H1 (cell line): Measurements from ENCODE around the gene CABLES2. TPM values are rescaled to one million over a fixed set of nuclear protein-coding genes. Genes with fewer than 3 reads are reported as not detected.

Experiments used
- CTCF ChIA-PET: fragments of 300-600 bp; sonication (Branson Sonifier 250); formaldehyde crosslinking; loops from one replicate; lab custom pipeline; 2021; ENCODE audit not compliant: partially characterized antibody; lab: Charles Lee
- POLR2A ChIA-PET: fragments of 300-600 bp; sonication (Branson Sonifier 250); formaldehyde crosslinking; loops from one replicate; lab custom pipeline; 2021; ENCODE audit warnings: inconsistent platforms; ENCODE audit not compliant: partially characterized antibody; lab: Charles Lee
- DNase-seq, 2 experiments: peaks; one replicate each; pipeline versions ENCODE4 v3.0.0 to v3.0.0-alpha.2; 2010 to 2022; ENCODE audit warnings: low spot score in 2 of 2, low read depth in 1 of 2, mixed read lengths in 1 of 2
- FAIRE-seq: peaks from 2 replicates; lab custom pipeline; 2011; peaks lifted over from hg19 to GRCh38; lab: Jason Lieb, UNC
- H2AFZ ChIP-seq: 2 replicates; pipeline ENCODE4 v1.8.1; 2012; ENCODE audit warnings: low read length, inconsistent platforms
- H2AK5ac ChIP-seq: 2 replicates; pipeline ENCODE4 v1.6.1; 2013; ENCODE audit warnings: low read depth, low read length
- H2BK120ac ChIP-seq: replicated peaks from 2 replicates; pipeline ENCODE3; 2013; ENCODE audit warnings: low read depth, low read length, inconsistent platforms
- H2BK12ac ChIP-seq: 2 replicates; pipeline ENCODE4 v1.6.1; 2013; ENCODE audit warnings: low read depth, low read length
- H2BK15ac ChIP-seq: 2 replicates; pipeline ENCODE4 v1.6.1; 2013; ENCODE audit warnings: low read length
- H2BK20ac ChIP-seq: 2 replicates; pipeline ENCODE4 v1.6.1; 2013; ENCODE audit warnings: low read length
- H2BK5ac ChIP-seq: 2 replicates; pipeline ENCODE4 v1.6.1; 2013; ENCODE audit warnings: low read depth, low read length
- H3K14ac ChIP-seq: 2 replicates; pipeline ENCODE4 v1.6.1; 2013; ENCODE audit warnings: inconsistent platforms; ENCODE audit not compliant: insufficient read length
- H3K18ac ChIP-seq: 2 replicates; pipeline ENCODE4 v1.6.1; 2013; ENCODE audit warnings: low read length; ENCODE audit errors: extremely low read depth
- H3K23ac ChIP-seq: 2 replicates; pipeline ENCODE4 v1.6.1; 2013; ENCODE audit warnings: inconsistent platforms; ENCODE audit not compliant: insufficient read length
- H3K23me2 ChIP-seq: 2 replicates; pipeline ENCODE4 v1.6.1; 2013; ENCODE audit warnings: low read depth, low read length
- H3K27ac ChIP-seq: 2 replicates; pipeline ENCODE4 v1.6.1; 2011; ENCODE audit warnings: low read depth, low read length, inconsistent platforms
- H3K27me3 ChIP-seq, 4 experiments: replicated peaks in 1 of 4; 1 replicate in 1 of 4; 2 replicates in 3 of 4; pipeline versions ENCODE4 v1.6.1 to v1.8.1; 2011 to 2013; ENCODE audit warnings: low read length in 3 of 4, mild to moderate bottlenecking in 3 of 4, inconsistent platforms in 2 of 4, mixed read lengths in 2 of 4, moderate library complexity in 1 of 4; ENCODE audit not compliant: control insufficient read depth in 3 of 4, insufficient read depth in 3 of 4; ENCODE audit errors: extremely low read depth in 1 of 4
- H3K36me3 ChIP-seq, 4 experiments: 2 replicates each; pipeline versions ENCODE4 v1.6.1 to v1.8.1; 2011 to 2013; ENCODE audit warnings: mild to moderate bottlenecking in 4 of 4, low read length in 3 of 4, moderate library complexity in 2 of 4, control low read depth in 1 of 4, inconsistent platforms in 1 of 4; ENCODE audit not compliant: insufficient read depth in 4 of 4, control insufficient read depth in 2 of 4
- H3K4ac ChIP-seq: replicated peaks from 2 replicates; pipeline ENCODE3; 2013; ENCODE audit warnings: low read length, low read depth, mixed read lengths, inconsistent platforms; ENCODE audit not compliant: insufficient read length
- H3K4me1 ChIP-seq, 4 experiments: replicated peaks in 1 of 4; 1 replicate in 1 of 4; 2 replicates in 3 of 4; pipeline versions ENCODE4 v1.6.1 to v1.8.1; 2011 to 2013; ENCODE audit warnings: low read length in 3 of 4, inconsistent platforms in 2 of 4, mixed read lengths in 1 of 4; ENCODE audit not compliant: insufficient read depth in 4 of 4, control insufficient read depth in 3 of 4
- H3K4me2 ChIP-seq, 2 experiments: 2 replicates each; pipeline versions ENCODE4 v1.6.1 to v1.8.1; 2011 to 2013; ENCODE audit warnings: low read depth in 2 of 2, low read length in 2 of 2, control low read depth in 1 of 2, inconsistent platforms in 1 of 2, mild to moderate bottlenecking in 1 of 2; ENCODE audit not compliant: insufficient read depth in 1 of 2
- H3K4me3 ChIP-seq, 4 experiments: fragments of 200-600, 300-600 bp in 1 of 4; sonication (generic), shearing (Covaris generic), sonication (Bioruptor Twin) in 1 of 4; 2 replicates each; pipeline versions ENCODE4 v1.5.1 to v1.8.1; 2011 to 2016; ENCODE audit warnings: low read length in 4 of 4, low read depth in 3 of 4, control low read depth in 2 of 4, inconsistent platforms in 2 of 4, mild to moderate bottlenecking in 2 of 4, mixed read lengths in 1 of 4, moderate library complexity in 1 of 4; ENCODE audit not compliant: insufficient read depth in 2 of 4; ENCODE audit errors: extremely low read depth in 1 of 4
- H3K56ac ChIP-seq: replicated peaks from 2 replicates; pipeline ENCODE3; 2013; ENCODE audit warnings: low read depth, mild to moderate bottlenecking, mixed read lengths, low read length, inconsistent platforms; ENCODE audit not compliant: insufficient read length
- H3K79me1 ChIP-seq: 2 replicates; pipeline ENCODE4 v1.6.1; 2013; ENCODE audit warnings: low read depth, low read length, control low read depth
- H3K79me2 ChIP-seq, 2 experiments: 2 replicates each; pipeline versions ENCODE4 v1.6.1 to v1.8.1; 2012 to 2013; ENCODE audit warnings: low read length in 2 of 2, mild to moderate bottlenecking in 2 of 2, inconsistent platforms in 1 of 2; ENCODE audit not compliant: insufficient read depth in 2 of 2, control insufficient read depth in 1 of 2
- H3K9ac ChIP-seq, 4 experiments: replicated peaks in 1 of 4; 1 replicate in 1 of 4; 2 replicates in 3 of 4; pipeline versions ENCODE4 v1.6.1 to v1.8.1; 2011 to 2013; ENCODE audit warnings: low read depth in 3 of 4, low read length in 3 of 4, control low read depth in 2 of 4, mild to moderate bottlenecking in 2 of 4, moderate library complexity in 2 of 4, inconsistent platforms in 1 of 4; ENCODE audit errors: extremely low read depth in 1 of 4
- H3K9me3 ChIP-seq, 2 experiments: 2 replicates each; pipeline versions ENCODE4 v1.6.1 to v1.8.1; 2012 to 2013; ENCODE audit warnings: mild to moderate bottlenecking in 2 of 2, moderate library complexity in 2 of 2, control low read depth in 1 of 2, inconsistent platforms in 1 of 2, low read depth in 1 of 2, low read length in 1 of 2, mixed read lengths in 1 of 2; ENCODE audit not compliant: insufficient read depth in 2 of 2
- H4K20me1 ChIP-seq, 2 experiments: replicated peaks in 1 of 2; 2 replicates each; pipeline versions ENCODE3 to v1.8.1; 2011 to 2013; ENCODE audit warnings: inconsistent platforms in 2 of 2, low read length in 2 of 2, mild to moderate bottlenecking in 1 of 2; ENCODE audit not compliant: insufficient read depth in 2 of 2, control insufficient read depth in 1 of 2
- H4K5ac ChIP-seq: 2 replicates; pipeline ENCODE4 v1.6.1; 2013; ENCODE audit warnings: low read length, low read depth, mixed read lengths, inconsistent platforms; ENCODE audit not compliant: insufficient read length
- H4K8ac ChIP-seq: 2 replicates; pipeline ENCODE4 v1.8.0; 2013; ENCODE audit warnings: mild to moderate bottlenecking, moderate library complexity, low read length, inconsistent platforms; ENCODE audit not compliant: insufficient read depth; ENCODE audit errors: extremely low read depth
- H4K91ac ChIP-seq: replicated peaks from 2 replicates; pipeline ENCODE3; 2013; ENCODE audit warnings: low read length, mixed read lengths, inconsistent platforms; ENCODE audit not compliant: insufficient read length
- ASH2L ChIP-seq: fragments of 200-600, 300-600 bp; sonication (generic); IDR thresholded peaks from one replicate; pipeline ENCODE4 v1.7.1; 2017; ENCODE audit warnings: low read length
- CEBPB ChIP-seq: IDR thresholded peaks from 2 replicates; pipeline ENCODE4 v1.6.1; 2012; ENCODE audit warnings: low read depth, low read length
- HDAC6 ChIP-seq: IDR thresholded peaks from one replicate; pipeline ENCODE4 v1.7.1; 2012; ENCODE audit warnings: low read depth, mild to moderate bottlenecking, inconsistent platforms, low read length, moderate library complexity
- KDM1A ChIP-seq: fragments of 200-600, 300-600 bp; sonication (generic); IDR thresholded peaks from 2 replicates; pipeline ENCODE4 v1.7.1; 2016; ENCODE audit warnings: mild to moderate bottlenecking, low read length, borderline replicate concordance
- NANOG ChIP-seq: IDR thresholded peaks from 2 replicates; pipeline ENCODE4 v1.6.1; 2011; ENCODE audit warnings: low read length, low read depth, mild to moderate bottlenecking, inconsistent platforms; ENCODE audit not compliant: insufficient read depth, poor library complexity, severe bottlenecking
- RXRA ChIP-seq: IDR thresholded peaks from 2 replicates; pipeline ENCODE4 v1.6.1; 2011; ENCODE audit warnings: low read depth, mild to moderate bottlenecking, low read length, moderate library complexity; ENCODE audit not compliant: insufficient read depth
- SP4 ChIP-seq: IDR thresholded peaks from 2 replicates; pipeline ENCODE4 v1.6.1; 2012; ENCODE audit warnings: low read length, inconsistent platforms
- YY1 ChIP-seq: IDR thresholded peaks from 2 replicates; pipeline ENCODE4 v1.6.1; 2011; ENCODE audit warnings: low read depth, mild to moderate bottlenecking, low read length
- WGBS, 2 experiments: shearing (Covaris generic) in 1 of 2; methylation state at CpG; one replicate each; pipeline versions ENCODE4 v1.1.6 to v1.1.7; 2013 to 2015; ENCODE audit warnings: low lambda C conversion rate in 2 of 2, mixed read lengths in 2 of 2, inconsistent platforms in 1 of 2, low coverage in 1 of 2, missing lambda C conversion rate in 1 of 2; ENCODE audit not compliant: insufficient replicate concordance in 2 of 2, insufficient coverage in 1 of 2, insufficient read length in 1 of 2; ENCODE audit errors: extremely low coverage in 1 of 2, missing lambda C conversion rate in 1 of 2; 5-methylcytosine and 5-hydroxymethylcytosine counted together
- polyA plus RNA-seq, 7 experiments: library from polyadenylated mRNA; depleted of rRNA in 3 of 7; stranded (reverse) in 5 of 7; unstranded in 2 of 7; fragments of >200 nt in 5 of 7; fragments of 200-250 nt in 2 of 7; gene quantifications; 1 replicate in 5 of 7; 2 replicates in 1 of 7; 4 replicates in 1 of 7; pipeline versions ENCODE4 v1.2.1 to v1.2.3, GENCODE V29; 2011 to 2013; ENCODE audit warnings: missing spikeins in 2 of 7, mixed read lengths in 2 of 7
- total RNA-seq: library from RNA; stranded (reverse); fragmentation: NEBNext Ultra II Directional; extraction: Animal tissue kit (Norgen Biotek cat#: 25700); gene quantifications from 2 replicates; pipeline ENCODE4 v1.2.1, GENCODE V29; 2021
- TF ChIP-seq, protein P1 (sequence below), 3 experiments: IDR thresholded peaks; 1 replicate in 2 of 3; 2 replicates in 1 of 3; pipeline versions ENCODE4 v1.5.1 to v1.6.1; 2011; ENCODE audit warnings: low read length in 3 of 3, mild to moderate bottlenecking in 3 of 3, inconsistent platforms in 2 of 3, low read depth in 1 of 3, moderate library complexity in 1 of 3; ENCODE audit not compliant: insufficient read depth in 1 of 3; ENCODE audit errors: control extremely low read depth in 1 of 3

The CABLES2 gene
- total and polyA plus RNA-seq, 2 of the 8 experiments (the other 6 are each of a cell fraction or from before 2014, with no cell fraction given), result 8.0 to 8.8 TPM

GRCh38 chr20:62410746-62411478 is 3.8 kb upstream of the CABLES2 start:
- H3K36me3 ChIP-seq, result no peaks in the 10 kb centered on the region
- peaks cover 0 to 8% (median 1%) of the 10 kb centered on the region in 4 experiments; a peak in 2 of 7 replicates for H3K27me3 ChIP-seq
- no peak overlapping the region for H3K4ac ChIP-seq
- no peak overlapping the region for H2BK120ac ChIP-seq
- peak overlapping the region; percentile 54 for H4K91ac ChIP-seq
- CTCF ChIA-PET, result interaction anchor here (0.6 to 7.1 kb wide), 30 partner anchors 9 to 259 kb away, joined by 3 to 104 read pairs (median 6); partner anchors contain the start of gene RBBP8NL
- H3K9ac ChIP-seq, result no peak overlapping the region
- H3K9me3 ChIP-seq, result no peaks in the 10 kb centered on the region
- POLR2A ChIA-PET, result interaction anchor here (1.2 to 4.0 kb wide), 4 partner anchors 10 to 43 kb away, joined by 3 to 25 read pairs (median 4); no protein-coding TSS in a partner anchor
- H2BK20ac ChIP-seq, result no peak overlapping the region
- no peak overlapping the region for H3K56ac ChIP-seq
- peaks cover 0 to 21% (median 6%) of the 10 kb centered on the region in 4 experiments; a peak in 6 of 7 replicates for H3K4me1 ChIP-seq
- no peak overlapping the region for H2BK5ac ChIP-seq
- H3K27ac ChIP-seq, result no peak overlapping the region
- H3K4me2 ChIP-seq, result peak overlapping the region in 1 of 2 experiments; percentile 50; a peak in 1 of 4 replicates
- H4K20me1 ChIP-seq, result peaks cover 0 to 9% of the 10 kb centered on the region in 2 experiments
- WGBS, 2 experiments, result 85% methylated on average over 16 of the region's 19 CpGs; no CpG with 5 or more reads in 1 of the 2 experiments
- no peak overlapping the region for H2AK5ac ChIP-seq
- H2AFZ ChIP-seq, result no peak overlapping the region
- no peaks in the 10 kb centered on the region for H3K79me2 ChIP-seq
- H3K14ac ChIP-seq, result no peak overlapping the region
- no peak overlapping the region for H3K18ac ChIP-seq
- H3K23me2 ChIP-seq, result no peaks in the 10 kb centered on the region; the same call in 1 of the 2 replicates
- peak overlapping the region; percentile 35; the same call in 1 of the 2 replicates for H4K8ac ChIP-seq
- H3K23ac ChIP-seq, result no peak overlapping the region
- FAIRE-seq (no peak), DNase-seq (no peak)
- no peak overlapping the region for H4K5ac ChIP-seq
- no peak overlapping the region for H3K4me3 ChIP-seq
- H2BK12ac ChIP-seq, result no peak overlapping the region; the same call in 1 of the 2 replicates
- H2BK15ac ChIP-seq, result no peak overlapping the region
- H3K79me1 ChIP-seq, result no peaks in the 10 kb centered on the region
- TF ChIP-seq NANOG (no peak), RXRA (no peak), KDM1A (no peak), HDAC6 (no peak), ASH2L (no peak), SP4 (no peak), CEBPB (no peak), YY1 (no peak)
- TF ChIP-seq, protein P1, sequence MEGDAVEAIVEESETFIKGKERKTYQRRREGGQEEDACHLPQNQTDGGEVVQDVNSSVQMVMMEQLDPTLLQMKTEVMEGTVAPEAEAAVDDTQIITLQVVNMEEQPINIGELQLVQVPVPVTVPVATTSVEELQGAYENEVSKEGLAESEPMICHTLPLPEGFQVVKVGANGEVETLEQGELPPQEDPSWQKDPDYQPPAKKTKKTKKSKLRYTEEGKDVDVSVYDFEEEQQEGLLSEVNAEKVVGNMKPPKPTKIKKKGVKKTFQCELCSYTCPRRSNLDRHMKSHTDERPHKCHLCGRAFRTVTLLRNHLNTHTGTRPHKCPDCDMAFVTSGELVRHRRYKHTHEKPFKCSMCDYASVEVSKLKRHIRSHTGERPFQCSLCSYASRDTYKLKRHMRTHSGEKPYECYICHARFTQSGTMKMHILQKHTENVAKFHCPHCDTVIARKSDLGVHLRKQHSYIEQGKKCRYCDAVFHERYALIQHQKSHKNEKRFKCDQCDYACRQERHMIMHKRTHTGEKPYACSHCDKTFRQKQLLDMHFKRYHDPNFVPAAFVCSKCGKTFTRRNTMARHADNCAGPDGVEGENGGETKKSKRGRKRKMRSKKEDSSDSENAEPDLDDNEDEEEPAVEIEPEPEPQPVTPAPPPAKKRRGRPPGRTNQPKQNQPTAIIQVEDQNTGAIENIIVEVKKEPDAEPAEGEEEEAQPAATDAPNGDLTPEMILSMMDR (IDR thresholded peaks at IDR 0.05; ENCODE audit: control extremely low read depth in 1 of 3, insufficient read depth in 1 of 3, low read depth in 1 of 3, low read length in 3 of 3), result no peak
